Parietal lobe (tissue), 2 donors: ENCODE data around the gene HYPK. TPM values are rescaled to one million over a fixed set of nuclear protein-coding genes. Genes with fewer than 3 reads are reported as not detected.

Experiments
- small RNA-seq: library from RNA; depleted of rRNA; stranded (forward); fragments of <200 nt; gene quantifications from one replicate; pipeline ENCODE3, GENCODE V24; 2014; ENCODE audit warnings: low replicate concordance
- total RNA-seq: library from RNA; depleted of rRNA; stranded (reverse); fragments of >200 nt; gene quantifications from one replicate; pipeline ENCODE4 v1.2.3, GENCODE V29; 2014

Gene HYPK, protein sequence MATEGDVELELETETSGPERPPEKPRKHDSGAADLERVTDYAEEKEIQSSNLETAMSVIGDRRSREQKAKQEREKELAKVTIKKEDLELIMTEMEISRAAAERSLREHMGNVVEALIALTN
- 11.0 TPM for total RNA-seq

DNA sequence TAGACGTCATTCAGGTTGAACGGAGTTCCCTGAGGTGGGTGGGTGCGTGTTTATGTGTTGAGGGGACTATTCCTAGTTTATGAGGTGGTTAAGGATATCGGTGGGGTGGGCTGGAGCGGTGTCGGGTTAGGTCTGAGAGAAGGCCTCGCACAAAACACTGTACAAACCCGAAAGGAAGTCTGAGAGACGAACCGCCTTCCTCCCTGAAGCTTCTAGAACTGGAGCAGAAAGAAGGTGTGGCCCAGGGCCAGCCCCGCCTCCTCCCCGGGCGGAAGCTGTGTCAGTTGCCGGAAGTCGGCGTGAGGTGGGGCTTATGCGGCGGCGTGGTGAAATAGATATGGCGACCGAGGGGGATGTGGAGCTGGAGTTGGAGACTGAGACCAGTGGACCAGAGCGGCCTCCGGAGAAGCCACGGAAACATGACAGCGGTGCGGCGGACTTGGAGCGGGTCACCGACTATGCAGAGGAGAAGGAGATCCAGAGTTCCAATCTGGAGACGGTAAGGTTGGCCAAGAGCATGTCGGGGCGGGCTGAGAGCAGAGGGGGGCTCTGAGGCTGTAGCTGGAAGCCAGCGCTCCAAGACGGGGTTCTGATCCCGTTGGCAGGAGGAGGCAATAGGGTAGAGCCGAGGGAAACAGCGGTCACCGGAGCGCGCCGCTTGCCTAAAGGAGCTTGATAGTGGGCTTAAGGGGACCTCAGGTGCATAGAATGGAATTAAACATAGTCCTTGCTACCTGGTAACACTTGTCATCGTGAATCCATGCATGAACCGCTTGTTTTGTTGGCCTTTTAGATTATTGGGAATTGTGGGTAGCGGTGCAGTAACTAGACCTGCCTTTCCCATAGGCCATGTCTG lies at the start of gene HYPK:
HYPK (plus strand) TSS at position 314 of the 856 bp plus-strand sequence; CDS start at position 338, 24 bp downstream.

GRCh38 chr15:43776718-43777266 lies 23.6 kb upstream of the HYPK start, which contains the start of gene ELL3:
Gene ELL3 (minus strand): TSS chr15:43776966. CDS start chr15:43776901, 65 bp downstream.

GRCh38 chr15:43791993-43792760 lies 8.2 kb upstream of the HYPK start, which contains the start of gene SERF2:
Gene SERF2 (plus strand): TSS chr15:43792320. CDS start chr15:43792377, 57 bp downstream.

DNA sequence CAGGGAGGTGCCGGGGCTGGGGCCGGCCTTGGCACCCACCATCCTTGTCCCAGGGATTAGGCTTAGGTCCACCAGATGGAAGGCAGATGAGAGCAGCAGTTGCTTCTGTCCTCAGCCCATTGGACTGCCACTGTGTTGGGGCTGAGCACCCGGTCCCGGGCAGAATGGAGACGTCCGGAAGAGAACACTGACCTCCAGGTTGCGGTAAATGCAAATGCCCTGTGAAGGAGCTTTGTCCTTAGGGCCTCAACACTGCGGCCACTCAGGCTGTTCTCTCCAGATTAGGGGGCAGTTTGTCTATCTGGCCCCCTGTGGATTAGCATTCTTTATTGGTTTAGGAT lies 484 bp upstream of the HYPK start, which contains the start of gene SERINC4:
SERINC4 (minus strand) TSS at position 276 of the 341 bp plus-strand sequence; CDS start at position 42, 234 bp downstream.

DNA sequence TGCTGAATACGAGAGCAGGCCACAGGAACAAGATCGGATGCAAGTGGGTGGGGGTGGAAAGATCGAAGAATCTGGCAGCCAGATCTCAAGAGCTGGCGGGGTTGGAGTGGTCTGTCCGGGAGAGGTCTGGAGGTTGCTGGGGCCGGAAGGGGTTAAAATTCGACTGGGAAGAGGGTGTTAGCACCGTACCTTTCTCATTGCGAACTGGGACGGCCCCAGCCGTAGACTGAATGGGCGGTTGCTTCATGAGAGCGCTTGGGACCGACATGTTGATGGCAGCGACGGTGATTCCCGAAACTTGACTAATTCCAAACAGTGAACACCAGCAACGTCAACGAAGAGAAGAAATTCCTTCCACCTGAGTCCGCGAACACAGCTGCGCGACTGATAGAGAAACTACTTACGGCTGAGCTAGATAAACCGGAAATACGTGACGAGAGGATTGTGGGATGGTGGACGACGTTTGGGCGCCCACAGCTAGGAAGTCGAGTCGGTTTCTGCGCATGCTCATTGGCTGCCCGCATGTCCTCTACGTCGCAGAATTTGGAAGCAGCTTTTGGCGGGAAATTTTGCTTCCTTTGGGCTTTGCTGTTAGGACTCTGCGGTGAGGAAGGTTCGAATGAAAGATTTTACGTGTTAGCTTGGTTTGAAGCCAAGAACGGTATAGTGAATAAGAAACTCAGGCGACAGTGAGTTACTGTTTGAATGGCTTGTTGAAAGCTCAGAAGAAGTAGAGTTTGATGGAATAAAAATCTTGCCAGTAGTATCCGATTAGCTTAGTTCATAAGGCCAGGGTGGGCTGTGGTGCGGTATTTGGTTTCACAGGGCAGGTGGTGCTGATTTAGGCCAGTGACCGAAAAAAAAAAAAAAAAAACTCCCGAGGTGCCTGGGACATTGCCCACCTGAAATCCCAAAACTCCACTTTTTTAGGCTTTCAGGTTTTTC lies 24.2 kb downstream of the HYPK start, which contains the start of gene MFAP1:
MFAP1 (minus strand) TSS at position 389 of the 945 bp plus-strand sequence; CDS start at position 268, 121 bp downstream.

DNA sequence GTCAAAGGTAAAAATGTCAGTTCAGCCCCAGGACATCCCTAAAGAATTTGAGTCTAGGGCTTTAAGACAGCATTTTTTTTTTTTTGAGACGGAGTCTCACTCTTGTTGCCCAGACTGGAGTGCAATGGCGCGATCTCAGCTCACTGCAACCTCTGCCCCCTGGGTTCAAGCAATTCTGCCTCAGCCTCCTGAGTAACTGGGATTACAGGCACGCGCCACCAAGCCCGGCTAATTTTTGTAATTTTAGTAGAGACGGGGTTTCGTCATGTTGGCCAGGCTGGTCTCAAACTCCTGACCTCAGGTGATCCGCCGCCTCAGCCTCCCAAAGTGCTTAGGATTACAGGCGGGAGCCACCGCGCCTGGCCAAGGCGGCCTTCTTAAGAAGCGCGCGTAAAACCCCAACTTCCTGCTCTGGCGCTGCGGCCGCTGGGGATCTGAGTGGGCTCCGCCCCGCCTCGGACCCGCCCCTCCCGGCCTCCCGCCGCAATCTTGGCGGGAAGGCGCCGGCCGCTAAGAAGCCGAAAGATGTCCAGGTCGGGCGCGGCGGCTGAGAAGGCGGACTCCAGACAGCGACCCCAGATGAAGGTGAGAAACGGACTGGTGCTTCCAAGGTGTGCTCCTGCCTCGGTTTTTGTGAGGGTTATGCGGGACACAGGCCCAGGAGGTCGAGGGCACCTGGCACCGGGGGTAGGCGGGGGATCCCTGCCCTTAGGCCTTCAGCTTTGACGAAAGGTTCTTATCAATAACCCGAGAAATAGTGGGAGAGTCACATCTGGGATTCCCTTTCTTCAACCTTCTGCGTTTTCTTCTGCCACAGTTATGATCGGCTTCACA lies 26.3 kb downstream of the HYPK start, which contains the start of gene WDR76:
WDR76 (plus strand) TSS at position 495 of the 834 bp plus-strand sequence; CDS start at position 526, 31 bp downstream.

Small RNA genes lying within 50 kb of the gene (small RNA-seq; reads per million reads assigned to genes)
- gene MIR1282: not detected

Other genes with a start within 250 kb of the HYPK start
- 99.2 TPM for gene PPIP5K1, start 210.4 kb upstream of the HYPK start, total RNA-seq
- gene CKMT1B, start 206.6 kb upstream of the HYPK start, total RNA-seq: 11.9 TPM
- 1.6 TPM for gene STRC, start 181.8 kb upstream of the HYPK start, total RNA-seq
- gene CATSPER2, start 151.8 kb upstream of the HYPK start, total RNA-seq: 18.2 TPM
- gene CKMT1A, start 106.7 kb upstream of the HYPK start, total RNA-seq: 12.2 TPM
- gene PDIA3, start 54.2 kb upstream of the HYPK start, total RNA-seq: 34.1 TPM
- gene ELL3, start 23.6 kb upstream of the HYPK start, total RNA-seq: 5.0 TPM
- 62.3 TPM for gene SERF2, start 8.3 kb upstream of the HYPK start, total RNA-seq
- gene SERINC4, start 379 bp upstream of the HYPK start, total RNA-seq: not detected
- gene MFAP1, start 24.1 kb downstream of the HYPK start, total RNA-seq: 21.0 TPM
- gene WDR76, start 26.4 kb downstream of the HYPK start, total RNA-seq: 17.2 TPM